Measurements from ENCODE around the gene ATF7IP2. TPM values are rescaled to one million over a fixed set of nuclear protein-coding genes. Genes with fewer than 3 reads are reported as not detected.

Gene ATF7IP2
- total RNA-seq, 1 experiment from 2014 or later = 7.4 TPM

- no peak for TF ChIP-seq ELF1 (IDR thresholded peaks at IDR 0.05; ENCODE audit: borderline replicate concordance, low read depth)
- no peak for TF ChIP-seq ZFX (IDR thresholded peaks at IDR 0.05)
- no peak for TF ChIP-seq CBX3 (IDR thresholded peaks at IDR 0.05; ENCODE audit: low read depth)
- no peak for TF ChIP-seq EGR1 (IDR thresholded peaks at IDR 0.05; ENCODE audit: low read depth)
- no peak for TF ChIP-seq TCF7L2 (IDR thresholded peaks at IDR 0.05; ENCODE audit: borderline replicate concordance, extremely low read depth, insufficient read depth, insufficient read length)
- no peak for TF ChIP-seq SP1 (IDR thresholded peaks at IDR 0.05; ENCODE audit: low read depth)
These were observed 109.1 kb downstream of the ATF7IP2 start (continued) for GRCh38 chr16:10495031-10495345.

- Histone ChIP-seq H3K27ac (ENCODE audit: low read depth, low read length) (no peak overlapping the region), H3K4me2 (ENCODE audit: low read length) (no peak overlapping the region), H2AFZ (ENCODE audit: low read depth, low read length, poor library complexity, severe bottlenecking) (no peak overlapping the region), H3K4me3 (replicated peaks in 1 of 2; ENCODE audit: low read depth in 1 of 2, low read length in 2 of 2) (no peak overlapping the region), H4K20me1 (ENCODE audit: insufficient read depth) (no peaks in the 10 kb centered on the region), H3K79me2 (ENCODE audit: insufficient read depth, low read length) (no peaks in the 10 kb centered on the region), H3K36me3 (ENCODE audit: control insufficient read depth in 1 of 2, insufficient read depth in 2 of 2, low read length in 2 of 2) (no peaks in the 10 kb centered on the region), H3K4me1 (ENCODE audit: control insufficient read depth in 1 of 2, insufficient read depth in 2 of 2, low read length in 2 of 2) (peaks cover 5 to 11% of the 10 kb centered on the region in 2 experiments; a peak in 3 of 4 replicates), H3K9me2 (ENCODE audit: insufficient read depth) (no peaks in the 10 kb centered on the region), H3K9ac (ENCODE audit: low read length) (no peak overlapping the region), H3K9me3 (ENCODE audit: control insufficient read depth in 1 of 2, insufficient read depth in 1 of 2, low read depth in 1 of 2, low read length in 2 of 2) (peaks cover 4 to 5% of the 10 kb centered on the region in 2 experiments; a peak in 1 of 4 replicates), H3K27me3 (ENCODE audit: insufficient read depth, low read length) (no peaks in the 10 kb centered on the region)
- no TSS peak for BruUV-seq (replicated peaks)
- intact Hi-C loops (cut with micrococcal nuclease) = no loop called here
- POLR2A ChIA-PET = no interaction called here
- CTCF ChIA-PET = no interaction called here
- RAD21 ChIA-PET (ENCODE audit: low non-redundant PET in 1 of 2, low total read pairs in 2 of 2, uncharacterized antibody in 2 of 2, unreplicated experiment in 2 of 2) = no interaction called here
- ATAC-seq (no peak), DNase-seq (ENCODE audit: low read depth, low spot score) (no peak)
- TF ChIP-seq ZFX (IDR thresholded peaks at IDR 0.05) = no peak
- TF ChIP-seq YY1 (IDR thresholded peaks at IDR 0.05; ENCODE audit: extremely low read depth, insufficient replicate concordance, low read depth, low read length) = no peak
- TF ChIP-seq EZH2 (IDR thresholded peaks at IDR 0.05) = no peak
- no peak for TF ChIP-seq SIN3A (IDR thresholded peaks at IDR 0.05; ENCODE audit: low read depth)
- no peak for TF ChIP-seq ZNF274 (IDR thresholded peaks at IDR 0.05; ENCODE audit: low read depth, low read length)
- no peak for TF ChIP-seq JUND (IDR thresholded peaks at IDR 0.05)
- TF ChIP-seq REST (IDR thresholded peaks at IDR 0.05; ENCODE audit: low read depth) = no peak
- no peak for TF ChIP-seq SP1 (IDR thresholded peaks at IDR 0.05; ENCODE audit: low read depth)
- TF ChIP-seq POLR2A (IDR thresholded peaks at IDR 0.05; ENCODE audit: borderline replicate concordance, extremely low read depth, insufficient read depth, insufficient read length) = no peak
- no peak for TF ChIP-seq ELF1 (IDR thresholded peaks at IDR 0.05; ENCODE audit: borderline replicate concordance, low read depth)
- TF ChIP-seq ATF3 (IDR thresholded peaks at IDR 0.05) = no peak
- TF ChIP-seq ZBTB33 (IDR thresholded peaks at IDR 0.05; ENCODE audit: extremely low read depth, insufficient replicate concordance, low read length) = no peak
- no peak for TF ChIP-seq POLR2AphosphoS5 (IDR thresholded peaks at IDR 0.05; ENCODE audit: low read depth, low read length)
- TF ChIP-seq RAD21 (IDR thresholded peaks at IDR 0.05; ENCODE audit: low read depth) = no peak
- TF ChIP-seq CBX3 (IDR thresholded peaks at IDR 0.05; ENCODE audit: low read depth) = no peak
- no peak for TF ChIP-seq MAX (IDR thresholded peaks at IDR 0.05)
- TF ChIP-seq FOSL1 (IDR thresholded peaks at IDR 0.05; ENCODE audit: low read depth) = no peak
- no peak for TF ChIP-seq SRF (IDR thresholded peaks at IDR 0.05; ENCODE audit: low read depth)
These were observed 111.6 kb downstream of the ATF7IP2 start for GRCh38 chr16:10497132-10498101.
